Osteocyte (in vitro differentiated cells): ENCODE measurements around the gene NSUN3. TPM values are rescaled to one million over a fixed set of nuclear protein-coding genes. Genes with fewer than 3 reads are reported as not detected.
"Not testable (repeated sequence)": the region's sequence is repeated elsewhere in the genome, so short reads cannot be mapped to it uniquely, and the experiment has no call there.

Experiments
- DNase-seq: peaks from one replicate; pipeline ENCODE4 v3.0.0; 2021; ENCODE audit warnings: mixed read lengths; ENCODE audit not compliant: unreplicated experiment; ENCODE audit errors: extremely low spot score
- H3K27ac Mint-ChIP-seq: one replicate; pipeline ENCODE4 v1.8.0; 2021; ENCODE audit warnings: mild to moderate bottlenecking, mixed read lengths; ENCODE audit not compliant: unreplicated experiment
- H3K27me3 Mint-ChIP-seq: one replicate; pipeline ENCODE4 v1.8.0; 2021; ENCODE audit warnings: mixed read lengths; ENCODE audit not compliant: unreplicated experiment
- H3K36me3 Mint-ChIP-seq: one replicate; pipeline ENCODE4 v1.8.0; 2021; ENCODE audit warnings: mixed read lengths; ENCODE audit not compliant: unreplicated experiment
- H3K4me1 Mint-ChIP-seq: one replicate; pipeline ENCODE4 v1.8.0; 2021; ENCODE audit warnings: mixed read lengths; ENCODE audit not compliant: unreplicated experiment
- H3K4me3 Mint-ChIP-seq: one replicate; pipeline ENCODE4 v1.8.0; 2021; ENCODE audit warnings: mild to moderate bottlenecking, moderate library complexity, mixed read lengths; ENCODE audit not compliant: unreplicated experiment
- H3K9me3 Mint-ChIP-seq: one replicate; pipeline ENCODE4 v1.8.0; 2021; ENCODE audit warnings: mixed read lengths; ENCODE audit not compliant: unreplicated experiment
- total RNA-seq: library from RNA; stranded (reverse); gene quantifications from 2 replicates; pipeline ENCODE4 v1.2.1, GENCODE V29; 2021
- TF ChIP-seq, protein P1 (sequence below): fragments of 200-600 bp; sonication (generic); IDR thresholded peaks from 2 replicates; pipeline ENCODE4 v1.5.0; 2021; ENCODE audit warnings: antibody characterized with exemption, mild to moderate bottlenecking, moderate library complexity

NSUN3 gene
- total RNA-seq, 1 donor from 2014 or later = 15.0 TPM

DNA sequence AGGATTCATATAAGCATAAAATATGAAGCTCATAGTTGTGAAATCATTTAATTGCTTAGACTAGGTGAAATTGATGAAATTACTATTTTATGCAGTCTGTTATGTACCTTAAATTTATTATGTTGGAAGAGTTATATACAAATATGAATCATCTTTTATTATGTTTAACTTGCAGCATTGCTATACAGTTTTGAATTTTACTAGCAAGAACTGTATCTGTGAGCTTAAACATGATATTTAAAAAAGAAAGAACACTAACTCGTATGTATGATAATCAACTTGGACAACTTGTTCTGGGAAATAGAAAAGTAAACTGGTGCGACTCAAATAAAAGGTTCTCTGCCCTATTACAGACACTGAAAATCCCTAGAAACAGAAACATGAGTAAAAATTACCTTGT, 36.2 kb upstream of the NSUN3 start:
- H3K4me3 Mint-ChIP-seq = no peak overlapping the region

DNA sequence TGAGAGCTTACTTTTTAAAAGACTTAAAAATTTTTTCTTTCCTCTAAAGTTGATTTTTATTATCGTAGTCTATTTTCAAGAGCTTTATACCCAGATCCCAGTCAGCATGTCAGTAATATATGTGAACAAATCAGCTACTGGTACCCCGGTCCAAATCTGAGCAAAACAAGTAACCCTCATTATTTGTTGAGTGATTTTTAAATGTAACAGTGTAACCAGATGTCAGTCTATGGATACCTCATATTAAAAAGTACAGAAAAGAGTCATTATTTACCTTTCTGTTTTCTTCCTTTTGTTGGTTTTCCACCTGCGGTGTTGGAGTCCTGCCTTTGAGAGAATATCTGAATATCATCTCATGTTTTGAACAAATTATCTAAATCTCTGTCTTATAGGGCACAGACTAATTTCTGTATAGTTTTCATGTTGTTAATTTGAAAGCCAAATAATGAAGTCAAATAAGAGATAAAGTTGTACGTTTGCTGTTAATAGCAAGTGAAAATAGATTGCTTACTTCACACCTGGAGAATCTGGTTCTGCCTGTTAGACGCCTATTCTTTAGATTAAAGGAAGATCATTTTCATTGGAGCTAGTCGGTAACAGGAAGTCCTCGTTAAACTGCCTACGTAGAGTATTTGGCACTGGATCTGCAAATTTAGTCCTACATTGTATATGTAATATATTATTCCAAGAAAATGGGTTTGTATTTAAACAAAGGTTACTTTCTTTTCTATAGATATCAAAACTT, 34.6 kb upstream of the NSUN3 start, which contains the start of gene STX19:
TSS of gene STX19 (minus strand) at position 505 of the 745 bp plus-strand sequence. CDS start 13,328 bp downstream, outside the sequence.
- no peak within 1 kb of the TSS for H3K4me3 Mint-ChIP-seq
- H3K4me1 Mint-ChIP-seq = peaks cover 6% of the 10 kb centered on the region
- H3K27ac Mint-ChIP-seq = no peak within 1 kb of the TSS
- H3K36me3 Mint-ChIP-seq = peaks cover 10% of the 10 kb centered on the region
- TF ChIP-seq, protein P1, sequence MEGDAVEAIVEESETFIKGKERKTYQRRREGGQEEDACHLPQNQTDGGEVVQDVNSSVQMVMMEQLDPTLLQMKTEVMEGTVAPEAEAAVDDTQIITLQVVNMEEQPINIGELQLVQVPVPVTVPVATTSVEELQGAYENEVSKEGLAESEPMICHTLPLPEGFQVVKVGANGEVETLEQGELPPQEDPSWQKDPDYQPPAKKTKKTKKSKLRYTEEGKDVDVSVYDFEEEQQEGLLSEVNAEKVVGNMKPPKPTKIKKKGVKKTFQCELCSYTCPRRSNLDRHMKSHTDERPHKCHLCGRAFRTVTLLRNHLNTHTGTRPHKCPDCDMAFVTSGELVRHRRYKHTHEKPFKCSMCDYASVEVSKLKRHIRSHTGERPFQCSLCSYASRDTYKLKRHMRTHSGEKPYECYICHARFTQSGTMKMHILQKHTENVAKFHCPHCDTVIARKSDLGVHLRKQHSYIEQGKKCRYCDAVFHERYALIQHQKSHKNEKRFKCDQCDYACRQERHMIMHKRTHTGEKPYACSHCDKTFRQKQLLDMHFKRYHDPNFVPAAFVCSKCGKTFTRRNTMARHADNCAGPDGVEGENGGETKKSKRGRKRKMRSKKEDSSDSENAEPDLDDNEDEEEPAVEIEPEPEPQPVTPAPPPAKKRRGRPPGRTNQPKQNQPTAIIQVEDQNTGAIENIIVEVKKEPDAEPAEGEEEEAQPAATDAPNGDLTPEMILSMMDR = no peak
- H3K9me3 Mint-ChIP-seq = peaks cover 8% of the 10 kb centered on the region
- DNase-seq = no peak
- H3K27me3 Mint-ChIP-seq = no peaks in the 10 kb centered on the region

More for the DNA sequence above, 36.2 kb upstream of the NSUN3 start:
- Mint-ChIP-seq H3K4me1 (peaks cover 9% of the 10 kb centered on the region), H3K27me3 (no peaks in the 10 kb centered on the region), H3K27ac (no peak overlapping the region), H3K36me3 (peaks cover 6% of the 10 kb centered on the region), H3K9me3 (peaks cover 2% of the 10 kb centered on the region)
- no peak for DNase-seq
- TF ChIP-seq, protein P1 = no peak

DNA sequence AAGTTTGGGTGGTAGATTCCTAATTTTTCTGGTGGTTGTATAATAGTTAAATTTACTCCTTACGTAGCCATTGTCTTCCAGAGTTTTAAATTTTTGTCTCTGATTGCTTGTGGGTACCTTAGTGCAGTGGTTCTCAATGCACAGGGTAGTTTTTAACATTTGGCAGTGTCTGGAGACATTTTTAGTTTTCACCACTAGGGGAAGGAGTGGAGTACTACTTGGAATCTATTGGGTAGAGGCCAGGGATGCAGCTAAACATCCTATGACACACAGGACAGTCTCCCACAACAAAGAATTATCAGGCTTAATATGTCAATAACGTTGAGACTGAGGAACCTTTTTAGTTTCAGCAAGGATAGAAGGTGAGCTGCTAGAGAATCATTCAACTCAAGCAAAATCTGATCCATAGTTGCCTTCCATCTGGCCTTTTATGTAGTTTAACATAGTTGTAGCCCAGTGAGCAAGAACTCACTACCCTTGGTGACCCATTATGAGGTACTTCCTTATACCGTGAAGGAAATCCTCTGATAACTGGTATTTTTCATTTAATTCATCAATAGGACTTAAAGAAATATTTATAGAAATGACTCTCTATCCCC, 25.9 kb upstream of the NSUN3 start:
- Mint-ChIP-seq H3K4me3 (no peak overlapping the region), H3K27ac (no peak overlapping the region), H3K4me1 (no peaks in the 10 kb centered on the region), H3K27me3 (no peaks in the 10 kb centered on the region), H3K9me3 (peaks cover 2% of the 10 kb centered on the region), H3K36me3 (peaks cover 4% of the 10 kb centered on the region)
- TF ChIP-seq, protein P1 = peak; percentile 49
- DNase-seq = no peak

DNA sequence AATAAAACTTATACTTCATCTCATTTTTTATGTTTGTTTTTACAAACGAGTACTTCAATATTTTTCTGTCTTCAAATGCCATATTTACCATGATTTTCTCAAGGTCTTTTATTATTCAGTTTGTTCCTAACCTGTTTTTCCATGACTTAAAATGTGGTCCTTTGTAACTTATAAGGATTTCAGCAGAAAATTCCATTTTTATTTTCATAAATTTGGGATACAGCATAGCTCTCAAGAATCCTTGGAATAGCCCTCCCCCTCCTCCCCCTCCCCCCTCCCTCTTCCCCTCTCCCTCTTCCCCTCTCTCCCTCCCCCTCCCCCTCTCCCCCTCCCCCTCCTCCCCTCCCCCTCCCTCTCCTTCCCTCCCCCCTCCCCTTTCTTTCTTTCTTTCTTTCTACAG, 19.6 kb upstream of the NSUN3 start:
- H3K36me3 Mint-ChIP-seq = peaks cover 12% of the 10 kb centered on the region
- H3K4me3 Mint-ChIP-seq = no peak overlapping the region
- H3K27me3 Mint-ChIP-seq = no peaks in the 10 kb centered on the region
- H3K9me3 Mint-ChIP-seq = no peaks in the 10 kb centered on the region
- TF ChIP-seq, protein P1 = no peak
- H3K4me1 Mint-ChIP-seq = no peaks in the 10 kb centered on the region
- no peak overlapping the region for H3K27ac Mint-ChIP-seq
- no peak for DNase-seq

DNA sequence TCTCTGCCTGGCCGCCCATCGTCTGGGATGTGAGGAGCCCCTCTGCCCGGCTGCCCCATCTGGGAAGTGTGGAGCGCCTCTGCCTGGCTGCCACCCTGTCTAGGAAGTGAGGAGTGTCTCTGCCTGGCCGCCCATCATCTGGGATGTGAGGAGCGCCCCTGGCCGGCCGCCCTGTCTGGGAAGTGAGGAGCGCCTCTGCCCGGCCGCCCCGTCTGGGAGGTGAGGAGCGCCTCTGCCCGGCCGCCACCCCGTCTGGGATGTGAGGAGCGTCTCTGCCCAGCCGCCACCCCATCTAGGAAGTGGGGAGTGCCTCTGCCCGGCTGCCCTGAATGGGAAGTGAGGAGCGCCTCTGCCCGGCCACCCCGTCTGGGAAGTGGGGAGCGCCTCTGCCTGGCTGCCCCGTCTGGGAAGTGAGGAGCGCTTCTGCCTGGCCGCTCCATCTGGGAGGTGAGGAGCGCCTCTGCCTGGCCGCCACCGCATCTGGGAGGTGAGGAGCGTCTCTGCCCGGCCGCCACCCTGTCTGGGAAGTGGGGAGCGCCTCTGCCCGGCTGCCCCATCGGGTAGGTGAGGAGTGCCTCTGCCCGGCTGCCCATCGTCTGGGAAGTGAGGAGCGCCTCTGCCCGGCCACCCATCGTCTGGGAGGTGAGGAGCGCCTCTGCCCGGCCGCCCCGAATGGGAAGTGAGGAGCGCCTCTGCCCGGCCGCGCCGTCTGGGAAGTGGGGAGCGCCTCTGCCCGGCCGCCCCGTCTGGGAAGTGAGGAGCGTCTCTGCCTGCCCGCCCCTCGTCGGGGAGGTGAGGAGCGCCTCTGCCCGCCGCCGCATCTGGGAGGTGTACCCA, 18.5 kb upstream of the NSUN3 start:
- DNase-seq, H3K27ac Mint-ChIP-seq, H3K4me3 Mint-ChIP-seq, H3K9me3 Mint-ChIP-seq, H3K4me1 Mint-ChIP-seq, H3K27me3 Mint-ChIP-seq: not testable (repeated sequence)
- peaks cover 12% of the 10 kb centered on the region for H3K36me3 Mint-ChIP-seq
